GM18907 (cell line): ENCODE results near the gene ZCCHC14.

Source experiments
- ATAC-seq: cut with Tn5 transposase; IDR thresholded peaks from one replicate; pipeline ENCODE4 v1.9.1; 2021; ENCODE audit warnings: mild to moderate bottlenecking, moderate library complexity; ENCODE audit not compliant: unreplicated experiment

ZCCHC14 gene

DNA sequence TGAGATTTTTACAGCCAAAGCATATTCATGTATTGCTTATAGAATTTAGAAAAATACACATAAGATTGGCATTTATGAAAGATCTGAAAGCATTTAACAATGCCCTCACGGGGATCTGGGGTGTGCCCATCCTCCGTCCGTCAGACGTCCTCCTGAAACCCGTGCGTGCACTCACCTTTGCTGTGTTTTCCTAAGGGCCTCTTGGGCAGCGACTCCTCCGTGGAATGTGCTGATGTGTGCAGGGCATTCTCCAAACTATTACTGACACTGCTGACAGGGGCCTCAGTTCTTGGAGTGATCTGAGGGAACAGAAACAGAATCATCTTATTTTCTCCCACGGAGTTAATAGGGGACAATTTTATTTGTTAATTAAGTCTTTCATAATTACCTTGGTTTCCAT is 33.0 kb downstream of the ZCCHC14 start:
- no peak for ATAC-seq

- ATAC-seq: no peak
Measured at GRCh38 chr16:87459027-87459426, 33.8 kb downstream of the ZCCHC14 start.

GRCh38 chr16:87458424-87458915 is 34.4 kb downstream of the ZCCHC14 start:
- no peak for ATAC-seq

GRCh38 chr16:87457709-87458423 is 35.0 kb downstream of the ZCCHC14 start:
- no peak for ATAC-seq

GRCh38 chr16:87457061-87457611 is 35.7 kb downstream of the ZCCHC14 start:
- ATAC-seq: no peak

DNA sequence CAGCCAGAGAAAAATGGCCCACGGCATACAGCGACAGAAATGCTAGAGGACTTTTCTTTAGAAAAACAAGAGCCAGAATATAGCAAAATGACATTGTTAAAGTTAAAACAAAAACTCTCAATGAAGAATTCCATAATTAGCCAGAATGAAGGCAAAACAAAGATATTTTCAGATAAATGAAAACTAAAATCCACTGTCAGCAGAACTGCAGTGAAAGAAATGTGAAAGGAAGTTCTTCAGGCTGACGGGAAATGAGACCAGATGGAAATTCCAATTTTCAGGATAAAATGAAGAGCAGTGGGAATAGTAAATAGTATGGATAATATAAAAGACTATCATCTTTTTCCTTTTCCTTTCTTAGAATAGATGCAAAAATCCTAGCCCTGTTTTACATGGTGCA is 38.4 kb downstream of the ZCCHC14 start:
- no peak for ATAC-seq

DNA sequence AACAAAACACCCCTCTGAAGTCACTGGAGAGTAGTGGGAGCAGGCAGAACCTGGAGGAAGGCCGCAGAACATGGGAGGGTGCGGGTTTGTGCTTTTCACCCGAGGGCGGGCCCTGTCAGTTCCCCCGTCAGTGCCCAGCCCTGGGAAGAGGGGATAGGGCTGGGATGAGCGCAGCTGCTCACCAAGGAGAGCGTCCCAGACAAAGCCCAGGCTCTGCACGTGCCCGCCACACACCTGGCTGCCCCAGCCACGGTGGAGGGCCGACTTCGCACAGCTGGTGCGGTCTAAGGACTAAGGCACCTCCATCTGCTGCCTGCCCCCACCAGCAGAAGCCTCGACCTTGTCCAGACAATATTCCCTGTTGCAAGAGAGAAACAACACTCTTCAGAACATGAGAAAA is 39.5 kb downstream of the ZCCHC14 start:
- ATAC-seq: no peak

- no peak for ATAC-seq
Measured at GRCh38 chr16:87451563-87452210, 41.1 kb downstream of the ZCCHC14 start.

GRCh38 chr16:87448866-87449265 is 44.0 kb downstream of the ZCCHC14 start:
- ATAC-seq: no peak

GRCh38 chr16:87447323-87447722 is 45.5 kb downstream of the ZCCHC14 start:
- no peak for ATAC-seq

DNA sequence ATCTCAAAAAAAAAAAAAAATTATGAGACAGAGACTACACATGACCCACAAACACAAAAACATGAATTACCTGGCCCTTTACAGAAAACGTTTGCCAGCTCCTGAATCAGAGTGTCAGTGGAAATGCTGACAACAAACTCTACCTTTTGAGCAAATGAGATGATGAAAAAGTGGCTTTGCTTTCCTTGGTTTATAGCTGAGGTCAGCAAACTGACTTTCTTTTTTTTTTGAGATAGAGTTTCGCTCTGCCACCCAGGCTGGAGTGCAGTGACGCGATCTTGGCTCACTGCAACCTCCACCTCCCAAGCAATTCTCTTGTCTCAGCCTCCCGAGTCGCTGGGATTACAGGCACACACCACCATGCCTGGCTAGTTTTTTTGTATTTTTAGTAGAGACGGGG is 46.3 kb downstream of the ZCCHC14 start:
- no peak for ATAC-seq

GRCh38 chr16:87445486-87445885 is 47.3 kb downstream of the ZCCHC14 start:
- no peak for ATAC-seq

DNA sequence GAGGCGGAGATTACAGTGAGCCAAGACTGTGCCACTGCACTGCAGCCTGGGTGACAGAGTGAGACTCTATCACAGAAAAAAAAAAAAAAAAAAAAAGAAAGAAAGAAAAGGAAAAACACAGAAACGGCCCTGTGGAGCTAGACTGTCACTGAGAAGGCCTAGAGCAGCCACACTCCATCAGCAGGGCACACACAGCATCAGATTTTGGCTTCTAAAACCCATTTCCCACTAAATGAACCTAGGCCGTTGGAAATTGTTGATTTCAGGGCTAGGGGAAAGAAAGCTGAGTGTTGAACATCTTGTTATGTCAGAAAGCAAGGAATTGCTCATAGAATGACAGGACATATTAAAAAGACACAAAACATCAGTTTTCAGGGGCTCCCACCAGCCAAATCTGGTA is 48.9 kb downstream of the ZCCHC14 start:
- ATAC-seq: no peak

- no peak for ATAC-seq
Measured at GRCh38 chr16:87443016-87443415, 49.8 kb downstream of the ZCCHC14 start.

DNA sequence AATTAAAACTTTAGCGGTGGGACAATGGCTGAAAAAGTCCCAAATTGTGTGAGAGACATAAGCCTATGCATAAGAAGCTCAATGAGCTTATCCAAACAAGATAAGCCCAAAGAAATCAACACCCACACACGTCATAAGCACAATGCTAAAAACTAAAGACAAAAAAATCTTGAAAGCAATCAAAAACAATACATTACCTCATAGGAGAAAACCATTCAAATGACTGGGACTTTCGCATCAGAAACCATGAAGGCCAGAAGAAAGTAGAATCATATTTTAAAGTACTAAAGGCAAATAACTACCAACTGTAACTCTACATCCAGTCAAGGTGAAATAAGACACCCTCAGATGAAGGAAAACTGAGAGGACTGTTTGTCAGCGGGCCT is 50.2 kb downstream of the ZCCHC14 start:
- ATAC-seq: no peak

DNA sequence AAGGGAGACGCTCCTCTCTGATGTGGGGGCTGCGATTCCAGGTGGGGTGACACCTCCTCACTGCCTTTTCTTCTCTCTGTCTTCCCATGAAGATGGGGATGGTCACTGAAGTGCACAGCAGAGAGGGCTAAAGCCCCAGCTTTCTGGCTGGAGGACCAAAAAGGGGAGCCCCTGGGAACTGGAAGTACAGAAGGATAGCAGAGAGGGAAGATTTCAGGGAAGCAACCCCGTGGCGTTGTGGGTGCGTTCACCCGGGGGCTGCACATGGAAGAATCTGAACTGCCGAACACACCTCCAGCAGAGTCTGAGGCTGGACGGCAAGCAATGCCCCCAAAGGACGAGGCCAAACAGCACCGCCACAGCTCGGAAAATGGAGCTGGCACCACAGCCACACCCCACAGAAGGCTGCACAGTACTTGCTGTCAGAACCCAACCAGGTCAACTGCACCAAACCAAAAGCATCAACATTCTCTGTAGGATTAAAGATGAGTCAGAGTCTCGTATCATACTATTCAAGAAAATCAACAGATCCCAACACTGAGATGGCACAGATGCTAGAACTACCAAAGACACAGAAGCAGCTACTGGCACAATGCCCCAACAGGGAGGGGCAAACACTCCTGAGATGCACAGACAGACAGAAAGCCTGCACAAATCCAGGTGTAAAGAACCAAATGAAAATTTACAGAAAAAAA is 50.8 kb downstream of the ZCCHC14 start:
- no peak for ATAC-seq

GRCh38 chr16:87439926-87440325 is 52.9 kb downstream of the ZCCHC14 start:
- ATAC-seq: no peak

- ATAC-seq: no peak
Measured at GRCh38 chr16:87438611-87438985, 54.2 kb downstream of the ZCCHC14 start.

GRCh38 chr16:87437911-87438610 is 54.8 kb downstream of the ZCCHC14 start:
- ATAC-seq: no peak

DNA sequence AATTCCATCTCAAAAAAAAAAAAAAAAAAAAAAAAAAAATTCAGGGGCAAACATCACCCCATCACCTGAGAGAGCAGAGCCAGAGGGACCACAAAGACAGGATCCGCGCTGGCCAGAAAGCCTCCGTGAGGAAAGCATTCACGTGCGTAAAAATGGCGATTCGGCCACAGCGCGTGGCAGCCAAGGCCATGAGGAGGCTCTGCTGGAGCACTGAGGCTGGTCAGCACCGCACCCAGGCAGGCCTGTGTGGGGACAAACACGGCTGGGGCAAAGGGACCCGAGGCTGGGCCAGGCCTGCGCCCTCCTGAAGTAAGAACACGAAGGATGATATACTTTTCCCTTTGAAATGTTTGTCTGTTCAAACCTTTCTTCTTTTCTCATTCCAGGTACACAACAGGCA is 55.5 kb downstream of the ZCCHC14 start:
- no peak for ATAC-seq
